ENCODE data around the gene POLA1.
A peak's percentile ranks its signal among the peaks of the same experiment; 100 is the strongest.

The POLA1 gene

DNA sequence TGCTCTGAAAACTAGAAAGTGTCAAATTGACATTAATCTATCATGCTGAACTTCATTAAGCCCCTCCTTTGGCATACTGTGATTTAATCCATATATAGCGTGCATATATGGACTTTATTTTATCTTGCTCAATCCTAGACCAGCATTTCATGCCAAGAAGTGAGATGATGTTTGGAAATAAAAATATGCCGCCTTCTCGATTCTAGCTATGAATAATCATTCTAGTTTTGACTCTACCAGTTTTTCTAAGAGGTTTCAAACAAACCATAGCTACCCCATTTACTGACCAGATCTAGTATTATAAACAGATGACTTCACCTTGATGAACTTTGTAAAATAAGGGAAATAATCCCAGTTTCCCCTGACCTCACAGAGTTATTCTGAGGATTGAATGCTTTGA, 227.1 kb downstream of the POLA1 start:
- DNase-seq, result no peak

DNA sequence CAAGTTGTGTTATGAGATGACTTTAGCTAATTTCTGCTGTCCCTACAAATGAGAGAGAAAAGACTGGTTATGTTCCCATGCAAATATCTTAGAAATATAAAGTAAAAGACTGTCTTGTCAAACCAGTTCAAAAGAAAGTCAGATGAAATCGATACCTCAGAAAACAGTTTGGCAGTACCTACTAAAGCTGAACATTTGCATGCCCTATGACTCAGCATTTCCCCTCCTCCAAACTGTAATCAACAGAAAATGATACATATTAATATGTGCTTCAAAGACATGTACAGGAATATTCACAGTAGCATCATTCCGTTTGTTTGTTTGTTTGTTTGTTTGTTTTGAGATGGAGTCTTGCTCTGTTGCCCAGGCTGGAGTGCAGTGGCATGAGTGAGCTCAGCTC, 231.7 kb downstream of the POLA1 start:
- in situ Hi-C loops (cut with HindIII; ENCODE audit: low pct_ligation_motif_present, low pct_unique_long_range_greater_than_20kb, low sequenced_read_pairs), result no loop called here
- DNase-seq, result no peak

More for the DNA sequence above, 227.1 kb downstream of the POLA1 start:
- in situ Hi-C loops (cut with HindIII; ENCODE audit: low pct_ligation_motif_present, low pct_unique_long_range_greater_than_20kb, low sequenced_read_pairs), result no loop called here

DNA sequence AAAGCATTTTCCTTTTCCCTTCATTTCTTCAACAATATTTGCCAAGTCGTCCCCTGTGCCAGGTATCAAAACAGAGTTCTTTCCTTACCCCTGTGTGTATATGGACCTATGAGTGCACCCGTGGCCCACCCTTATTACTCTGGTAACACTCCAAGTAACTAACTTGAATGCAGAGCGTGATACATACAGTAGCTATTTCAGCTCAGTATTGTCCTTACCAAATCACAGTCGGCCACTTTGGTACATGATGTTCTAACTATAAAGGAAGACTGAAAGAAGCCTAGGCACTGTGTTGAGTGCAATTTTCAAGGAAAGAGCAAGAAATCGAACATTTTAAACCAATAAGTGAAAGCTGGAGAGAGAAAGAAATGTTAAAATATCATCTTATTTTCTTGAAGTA, 233.7 kb downstream of the POLA1 start:
- no peak for DNase-seq
- in situ Hi-C loops (cut with HindIII; ENCODE audit: low pct_ligation_motif_present, low pct_unique_long_range_greater_than_20kb, low sequenced_read_pairs), result no loop called here

DNA sequence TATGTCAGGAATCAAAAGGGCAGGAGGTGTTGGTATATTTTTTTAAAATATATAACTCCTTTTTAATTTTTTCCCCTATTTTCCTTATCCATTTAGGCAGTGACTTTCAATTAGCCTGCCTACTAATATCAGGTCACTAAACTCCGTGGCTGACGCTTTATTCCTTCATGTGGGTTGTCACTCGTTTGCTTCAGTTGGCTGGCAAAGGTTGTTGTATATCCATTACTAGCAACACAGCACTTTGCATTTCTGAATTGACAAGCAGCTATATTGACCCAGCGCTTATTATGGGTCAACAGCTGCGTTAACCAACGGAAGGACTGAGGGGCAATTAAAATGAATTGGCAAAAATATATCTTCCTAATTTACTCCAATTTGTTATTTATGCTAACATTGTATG, 234.4 kb downstream of the POLA1 start:
- no peak for DNase-seq
- in situ Hi-C loops (cut with HindIII; ENCODE audit: low pct_ligation_motif_present, low pct_unique_long_range_greater_than_20kb, low sequenced_read_pairs), result no loop called here

DNA sequence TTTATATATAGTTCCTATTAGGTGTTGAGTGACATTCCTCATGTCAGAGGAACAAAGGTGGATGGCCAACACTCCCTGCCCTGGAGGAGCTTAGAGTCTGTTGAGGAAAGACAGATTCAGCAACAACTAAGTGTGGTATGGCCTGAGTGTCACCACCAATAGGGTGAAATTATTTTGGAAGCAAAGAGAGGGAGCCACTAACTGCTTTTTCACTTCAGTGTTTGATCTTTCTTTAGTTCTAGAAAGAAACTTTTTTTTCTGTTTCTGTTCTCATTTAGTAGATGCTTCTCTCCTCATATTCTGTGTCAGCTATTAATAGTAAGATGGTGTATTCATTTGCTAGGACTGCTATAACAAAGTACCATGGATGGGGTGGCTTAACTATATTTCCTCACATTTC, 240.6 kb downstream of the POLA1 start:
- no peak for DNase-seq
- in situ Hi-C loops (cut with HindIII; ENCODE audit: low pct_ligation_motif_present, low pct_unique_long_range_greater_than_20kb, low sequenced_read_pairs), result no loop called here

DNA sequence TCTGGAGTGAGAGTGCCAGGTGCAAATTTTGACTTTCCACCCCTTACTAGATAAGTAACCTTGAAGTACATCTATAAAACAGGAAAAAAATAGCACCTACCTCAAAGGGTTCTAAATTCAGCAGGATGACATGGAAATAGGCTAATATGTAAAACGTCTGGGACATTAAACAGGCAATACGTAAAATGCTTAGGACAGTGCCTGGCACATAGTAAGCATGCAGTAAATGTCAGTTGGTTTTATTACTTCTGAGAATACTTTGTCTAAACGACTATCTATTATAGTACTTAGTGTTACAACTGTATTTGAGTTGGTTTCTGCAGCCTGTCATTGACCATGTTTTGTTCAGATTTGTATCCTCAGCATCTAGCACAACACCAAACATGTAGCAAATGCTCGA, 251.3 kb downstream of the POLA1 start:
- no peak for DNase-seq
- in situ Hi-C loops (cut with HindIII; ENCODE audit: low pct_ligation_motif_present, low pct_unique_long_range_greater_than_20kb, low sequenced_read_pairs), result no loop called here

DNA sequence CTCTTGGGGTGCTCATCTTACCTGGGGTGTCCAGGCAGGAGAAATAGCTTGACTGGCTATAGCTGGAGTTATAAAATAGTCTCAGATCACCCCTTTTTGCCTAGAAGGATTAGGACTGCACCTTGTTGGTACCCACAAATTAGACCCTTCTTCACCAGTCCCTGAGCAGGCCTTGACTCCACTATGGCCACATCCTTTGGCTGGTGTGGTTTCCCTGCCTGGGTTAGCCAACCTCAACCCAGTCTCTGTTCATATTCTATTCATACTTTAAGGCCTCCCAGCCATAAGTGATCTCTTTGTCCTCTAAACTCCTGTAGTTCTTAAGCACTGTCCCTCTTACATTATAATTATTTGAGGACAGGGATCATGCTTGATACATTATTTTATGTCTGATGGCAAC, 252.7 kb downstream of the POLA1 start:
- in situ Hi-C loops (cut with HindIII; ENCODE audit: low pct_ligation_motif_present, low pct_unique_long_range_greater_than_20kb, low sequenced_read_pairs), result no loop called here
- no peak for DNase-seq

DNA sequence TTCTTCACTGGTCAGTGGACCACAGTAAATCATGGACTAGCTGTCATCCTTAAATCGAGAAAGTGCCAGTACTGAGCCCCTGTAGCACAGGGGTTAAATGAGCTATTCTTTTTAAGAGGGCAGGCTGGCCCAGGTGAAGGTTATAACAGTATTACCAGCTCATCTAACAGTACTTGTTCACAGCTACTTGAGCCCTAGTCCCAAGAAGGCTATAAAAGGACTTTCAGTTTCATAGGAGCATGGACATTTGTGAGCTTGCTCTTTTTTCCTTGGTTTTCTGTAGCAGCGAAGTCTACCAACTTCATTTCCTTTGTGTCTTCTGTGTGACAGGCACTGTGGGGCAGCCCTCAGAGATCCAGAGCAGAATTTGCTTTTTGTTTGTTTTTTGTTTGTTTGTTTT, 261.0 kb downstream of the POLA1 start:
- in situ Hi-C loops (cut with HindIII; ENCODE audit: low pct_ligation_motif_present, low pct_unique_long_range_greater_than_20kb, low sequenced_read_pairs), result no loop called here
- no peak for DNase-seq

DNA sequence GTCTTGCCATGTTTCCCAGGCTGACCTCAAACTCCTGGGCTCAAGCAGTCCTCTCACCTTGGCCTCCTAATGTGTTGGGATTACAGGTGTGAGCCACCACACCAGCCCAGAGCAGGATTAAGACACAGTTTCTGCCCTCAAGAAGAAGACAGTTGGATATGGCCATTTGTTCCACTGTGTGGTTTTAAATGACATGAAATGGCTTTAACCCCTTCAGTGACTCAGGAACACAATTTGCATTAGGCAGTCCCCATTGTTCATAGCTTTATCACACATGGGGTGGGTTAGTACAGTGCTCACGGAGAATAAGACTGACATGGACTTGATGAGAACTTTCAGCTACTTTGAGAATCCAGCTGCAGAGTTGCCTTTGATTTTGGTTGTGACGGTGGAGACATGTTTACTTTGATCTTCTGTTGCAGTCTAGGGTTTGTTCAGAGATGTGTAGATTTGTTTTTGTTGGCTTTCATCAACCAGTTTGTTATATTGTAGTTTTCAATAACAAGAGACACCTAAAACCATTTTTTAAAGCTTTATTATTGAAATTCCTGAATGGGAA, 261.7 kb downstream of the POLA1 start:
- no peak for DNase-seq
- in situ Hi-C loops (cut with HindIII; ENCODE audit: low pct_ligation_motif_present, low pct_unique_long_range_greater_than_20kb, low sequenced_read_pairs), result no loop called here

DNA sequence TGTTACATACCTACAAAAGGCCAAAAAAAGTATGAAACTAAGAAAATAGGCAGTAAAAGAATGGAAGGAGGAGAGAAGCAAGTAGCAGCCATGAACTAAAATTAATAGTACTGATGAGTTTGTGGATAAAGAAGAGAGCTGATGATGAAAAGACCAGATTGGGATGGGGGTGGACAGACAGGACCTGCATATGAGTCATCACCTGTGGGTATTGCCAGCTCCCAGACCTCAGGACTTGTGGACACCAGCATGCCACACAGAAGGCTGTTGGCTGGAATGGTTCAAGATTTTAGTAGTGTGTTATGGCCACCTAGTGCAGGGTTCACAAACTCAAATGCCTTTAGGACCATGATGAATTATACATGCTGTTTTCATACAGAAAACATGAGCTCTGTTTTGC, 263.1 kb downstream of the POLA1 start:
- in situ Hi-C loops (cut with HindIII; ENCODE audit: low pct_ligation_motif_present, low pct_unique_long_range_greater_than_20kb, low sequenced_read_pairs), result no loop called here
- no peak for DNase-seq

DNA sequence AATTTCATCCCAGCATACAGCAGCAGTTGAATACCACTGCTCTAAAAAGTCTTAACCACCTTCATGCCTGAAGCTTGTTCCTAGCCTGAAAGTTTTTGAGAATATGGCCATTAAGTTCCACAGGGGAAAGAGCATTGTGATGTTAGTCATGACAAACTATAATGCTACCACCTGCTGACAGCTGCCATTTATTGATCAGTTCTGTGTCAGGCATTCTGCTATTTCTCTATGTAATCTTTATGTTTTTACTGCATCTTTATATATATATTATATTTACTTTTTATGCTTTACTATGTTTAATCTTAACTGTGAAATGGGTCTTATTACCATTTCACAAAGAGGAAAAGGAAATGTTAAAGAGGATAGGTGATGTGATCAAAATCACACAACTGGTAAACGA, 268.1 kb downstream of the POLA1 start:
- no peak for DNase-seq
- in situ Hi-C loops (cut with HindIII; ENCODE audit: low pct_ligation_motif_present, low pct_unique_long_range_greater_than_20kb, low sequenced_read_pairs), result no loop called here

DNA sequence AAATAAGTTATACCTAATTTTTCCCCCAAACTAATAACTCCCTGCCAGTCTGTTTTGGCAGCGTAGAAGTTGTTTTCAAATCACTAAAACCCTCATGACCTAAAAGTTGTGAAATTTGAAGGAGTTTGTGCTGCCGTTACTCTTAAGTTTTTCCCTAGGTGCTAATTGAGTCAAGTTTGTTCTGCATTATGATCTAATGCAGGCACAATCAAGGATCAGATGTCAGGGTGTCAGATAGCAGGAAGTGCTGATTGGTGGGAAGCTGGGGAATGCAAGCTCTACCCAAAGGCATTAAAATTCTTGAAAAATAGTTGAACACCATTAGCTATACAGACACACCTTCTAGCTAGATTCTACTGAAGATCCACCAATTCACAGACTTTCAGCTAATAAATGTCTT, 270.1 kb downstream of the POLA1 start:
- in situ Hi-C loops (cut with HindIII; ENCODE audit: low pct_ligation_motif_present, low pct_unique_long_range_greater_than_20kb, low sequenced_read_pairs), result no loop called here
- no peak for DNase-seq

DNA sequence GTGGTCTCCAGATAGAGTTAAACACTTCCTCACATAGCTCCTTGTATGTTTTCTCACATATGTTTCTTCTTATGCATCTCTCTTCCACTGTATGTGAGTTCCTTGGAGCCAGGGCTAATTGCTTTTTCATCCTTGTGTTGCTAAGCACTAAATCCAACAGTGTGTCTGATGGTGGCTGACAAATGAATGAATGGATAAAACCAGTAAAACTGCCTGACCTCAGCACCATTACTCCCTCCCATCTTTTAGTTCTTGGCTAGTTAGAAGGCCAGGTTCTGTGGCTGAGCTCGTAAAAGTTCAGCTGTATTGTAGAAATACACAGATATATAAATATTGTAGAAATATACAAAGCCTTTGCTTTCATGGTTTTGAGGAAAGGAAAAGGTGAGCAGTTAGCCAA, 271.7 kb downstream of the POLA1 start:
- DNase-seq, result no peak
- in situ Hi-C loops (cut with HindIII; ENCODE audit: low pct_ligation_motif_present, low pct_unique_long_range_greater_than_20kb, low sequenced_read_pairs), result no loop called here

DNA sequence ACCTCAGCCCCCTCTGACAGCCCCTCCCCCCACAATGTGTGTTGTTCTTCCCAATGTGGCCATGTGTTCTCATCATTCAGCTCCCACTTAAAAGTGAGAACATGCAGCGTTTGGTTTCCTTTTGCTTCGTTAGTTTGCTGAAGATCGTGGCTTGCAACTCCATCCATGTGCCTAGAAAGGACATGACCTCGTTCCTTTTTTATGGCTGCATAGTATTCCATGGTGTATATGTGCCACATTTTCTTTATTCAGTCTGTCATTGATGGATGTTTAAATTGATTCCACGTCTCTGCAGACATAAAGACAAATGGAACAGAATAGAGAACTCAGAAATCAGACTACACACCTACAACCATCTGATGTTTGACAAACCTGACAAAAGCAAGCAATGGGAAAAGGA, 276.1 kb downstream of the POLA1 start:
- in situ Hi-C loops (cut with HindIII; ENCODE audit: low pct_ligation_motif_present, low pct_unique_long_range_greater_than_20kb, low sequenced_read_pairs), result no loop called here
- DNase-seq, result no peak

DNA sequence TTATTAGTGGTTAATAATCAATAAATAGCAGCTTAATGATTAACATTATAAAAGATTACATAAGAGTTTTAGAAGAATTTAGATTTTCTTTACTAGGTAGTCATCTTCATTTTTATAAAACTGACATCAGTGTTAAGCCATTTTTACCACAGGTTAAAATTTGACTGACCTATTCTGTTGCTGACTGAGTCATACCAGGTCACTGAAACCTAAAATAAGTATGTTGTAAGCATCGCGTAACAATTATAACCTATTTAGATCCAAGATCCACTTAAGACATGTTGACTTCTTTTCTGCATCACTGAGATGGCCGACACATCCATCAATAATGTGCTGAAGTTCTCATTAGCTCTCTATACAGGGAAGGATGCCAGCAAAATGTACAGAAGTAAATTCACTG, 285.4 kb downstream of the POLA1 start:
- peak; percentile 55 for DNase-seq
- in situ Hi-C loops (cut with HindIII; ENCODE audit: low pct_ligation_motif_present, low pct_unique_long_range_greater_than_20kb, low sequenced_read_pairs), result no loop called here

DNA sequence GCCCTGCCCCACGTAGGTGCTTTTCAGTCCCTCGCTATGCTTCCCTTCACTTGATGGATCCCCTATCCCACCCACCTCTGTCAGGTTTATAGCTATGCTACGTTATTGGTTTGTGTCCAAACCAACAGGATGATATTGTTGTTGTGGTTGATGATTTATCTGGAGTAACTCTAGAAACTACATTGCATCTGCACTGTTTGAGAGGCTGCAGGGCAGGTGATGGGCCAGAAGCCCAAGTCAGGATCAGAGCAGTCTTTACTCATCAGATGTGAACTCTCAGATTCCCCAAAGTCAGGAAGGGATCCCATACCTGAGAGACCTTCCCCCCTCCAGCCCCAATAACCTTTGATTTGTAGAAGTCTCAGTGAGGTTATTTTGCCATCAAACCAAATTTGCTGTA, 287.3 kb downstream of the POLA1 start:
- DNase-seq, result no peak
- in situ Hi-C loops (cut with HindIII; ENCODE audit: low pct_ligation_motif_present, low pct_unique_long_range_greater_than_20kb, low sequenced_read_pairs), result no loop called here

DNA sequence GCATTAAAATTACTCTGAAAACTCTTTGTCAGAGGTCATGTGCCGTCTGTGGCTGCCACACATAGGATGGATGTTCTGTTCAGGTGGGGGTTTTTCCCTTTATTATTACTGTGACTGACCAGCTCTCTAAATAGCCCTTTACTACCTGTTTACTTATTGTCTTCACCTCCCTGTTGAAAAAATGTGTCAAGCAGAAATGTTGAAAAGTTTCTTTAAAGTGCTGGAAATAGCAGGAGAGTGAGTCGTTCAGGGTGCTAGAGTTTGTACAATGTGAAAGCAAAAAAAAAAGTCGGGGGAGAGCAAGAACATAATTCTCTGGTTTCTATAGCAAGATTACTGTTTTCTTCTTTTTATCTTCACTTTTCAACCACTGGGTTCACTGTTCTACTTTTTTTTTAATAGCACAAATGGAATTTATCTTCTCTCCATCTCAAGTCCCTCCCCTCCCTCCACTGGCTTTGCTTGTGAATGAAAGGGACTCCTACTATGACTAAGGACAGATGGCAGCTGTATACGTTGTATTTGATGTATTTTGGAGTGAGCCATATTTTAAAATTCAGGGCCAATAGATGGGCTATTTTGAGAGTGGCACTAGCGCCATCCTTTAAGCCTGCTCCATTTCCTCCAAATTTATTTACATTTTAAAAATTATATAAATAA, 288.7 kb downstream of the POLA1 start:
- DNase-seq, result no peak
- in situ Hi-C loops (cut with HindIII; ENCODE audit: low pct_ligation_motif_present, low pct_unique_long_range_greater_than_20kb, low sequenced_read_pairs), result no loop called here

DNA sequence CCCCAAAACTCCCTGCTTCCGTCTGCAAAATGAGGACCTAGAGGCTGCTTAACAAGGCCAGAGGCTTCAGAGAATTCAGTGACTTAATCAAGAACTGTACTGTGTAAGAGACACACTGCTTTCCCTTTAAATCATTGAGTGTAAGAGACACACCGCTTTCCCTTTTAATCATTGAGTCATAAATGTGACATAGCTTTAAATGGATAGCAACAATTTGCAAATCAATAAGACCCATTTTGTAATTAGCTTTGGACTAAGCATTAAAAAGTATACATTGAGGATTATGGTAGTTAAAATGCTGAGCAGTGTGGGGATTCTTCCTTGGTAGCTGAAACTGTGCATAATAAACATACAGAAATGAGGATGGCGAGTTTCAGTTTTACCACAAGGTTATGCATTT, 290.2 kb downstream of the POLA1 start:
- in situ Hi-C loops (cut with HindIII; ENCODE audit: low pct_ligation_motif_present, low pct_unique_long_range_greater_than_20kb, low sequenced_read_pairs), result no loop called here
- no peak for DNase-seq

DNA sequence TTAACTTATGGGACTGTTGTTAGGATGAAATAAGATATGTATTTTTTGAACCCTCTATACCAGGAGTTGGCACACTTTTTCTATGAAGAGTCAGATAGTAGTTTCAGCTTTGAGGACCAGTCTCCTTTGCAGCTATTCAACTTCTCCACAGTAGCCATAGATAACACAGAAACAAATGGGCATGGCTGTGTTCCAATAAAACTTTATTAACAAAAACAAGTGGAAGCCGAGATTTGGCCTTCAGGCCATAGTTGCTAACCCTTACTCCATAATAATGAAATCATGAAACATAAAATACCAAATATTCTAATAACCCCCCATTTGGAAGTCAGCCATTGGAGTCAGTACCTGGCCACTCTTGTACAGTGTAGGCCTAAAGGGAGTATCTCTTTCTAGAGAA, 291.4 kb downstream of the POLA1 start:
- no peak for DNase-seq
- in situ Hi-C loops (cut with HindIII; ENCODE audit: low pct_ligation_motif_present, low pct_unique_long_range_greater_than_20kb, low sequenced_read_pairs), result no loop called here

DNA sequence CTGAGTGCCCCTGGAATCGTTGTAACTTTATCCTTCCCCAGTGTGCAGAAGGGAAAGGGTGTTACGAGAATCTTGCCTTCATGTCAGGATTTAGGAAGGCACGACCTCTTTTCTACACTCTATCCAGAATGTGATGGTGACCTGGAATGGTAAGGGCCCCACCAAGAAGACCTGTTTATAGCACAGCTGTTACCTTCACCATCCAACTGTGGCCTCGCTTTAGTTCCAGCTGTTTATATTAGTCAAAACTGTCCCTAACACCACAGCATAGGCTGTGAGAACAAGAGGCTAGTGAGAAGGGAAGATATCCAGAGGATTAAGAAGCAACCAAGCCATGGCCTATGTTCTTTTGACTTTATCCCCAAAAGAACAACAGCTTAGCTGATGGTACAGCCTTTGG, 294.0 kb downstream of the POLA1 start:
- DNase-seq, result no peak
- in situ Hi-C loops (cut with HindIII; ENCODE audit: low pct_ligation_motif_present, low pct_unique_long_range_greater_than_20kb, low sequenced_read_pairs), result no loop called here

DNA sequence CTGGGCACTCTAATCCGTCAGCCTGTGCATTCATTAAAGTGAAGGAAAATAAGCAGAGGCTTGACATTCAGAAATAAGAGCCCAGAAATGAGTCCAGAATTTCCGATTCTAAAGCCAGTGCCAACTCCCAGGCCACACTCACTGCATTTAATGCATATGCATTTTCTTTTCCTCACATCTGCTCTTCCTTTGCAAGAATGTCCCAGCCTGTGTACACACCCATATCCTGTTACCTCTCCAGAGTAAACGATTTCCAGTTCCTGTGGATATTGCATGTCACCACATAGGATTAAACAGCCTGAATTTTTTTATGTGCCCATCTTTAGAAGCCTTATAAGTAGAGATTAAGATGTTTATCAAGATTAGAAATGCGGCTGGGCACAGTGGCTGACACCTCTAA, 294.6 kb downstream of the POLA1 start:
- DNase-seq, result no peak
- in situ Hi-C loops (cut with HindIII; ENCODE audit: low pct_ligation_motif_present, low pct_unique_long_range_greater_than_20kb, low sequenced_read_pairs), result no loop called here

Measured in ACHN (cell line).